SK-N-SH treated with all-trans-retinoic acid at 6 μM for 48 hours (cell line): Measurements from ENCODE around the gene HHIPL1.

Experiments
- ATAC-seq: fragments of 200-7000 bp; cut with Tn5 transposase; 3 replicates; pipeline ENCODE4 v1.9.1; 2020; ENCODE audit warnings: mild to moderate bottlenecking, moderate library complexity
- ARNTL ChIP-seq: fragments of 450-650 bp; formaldehyde crosslinking; IDR thresholded peaks from 2 replicates; pipeline ENCODE4 v1.5.0; 2020; ENCODE audit warnings: low read depth, mild to moderate bottlenecking, moderate library complexity, borderline replicate concordance
- BACH2 ChIP-seq: fragments of 250-450 bp; sonication (Bioruptor Pico); IDR thresholded peaks from 2 replicates; pipeline ENCODE4 v1.9.0; 2021; ENCODE audit warnings: mild to moderate bottlenecking, borderline replicate concordance
- CSDC2 ChIP-seq: fragments of 250-450 bp; sonication (Bioruptor Pico); IDR thresholded peaks from 2 replicates; pipeline ENCODE4 v1.5.0; 2020; ENCODE audit warnings: mild to moderate bottlenecking, moderate library complexity
- ESRRG ChIP-seq: fragments of 250-450 bp; sonication (Bioruptor Pico); IDR thresholded peaks from 2 replicates; pipeline ENCODE4 v1.6.1; 2021; ENCODE audit warnings: mild to moderate bottlenecking
- ISL1 ChIP-seq: fragments of 250-450 bp; sonication (Bioruptor Pico); IDR thresholded peaks from 2 replicates; pipeline ENCODE4 v2.1.2; 2022; ENCODE audit warnings: mild to moderate bottlenecking, moderate library complexity
- OSR1 ChIP-seq: fragments of 250-450 bp; sonication (Bioruptor Pico); IDR thresholded peaks from 2 replicates; pipeline ENCODE4 v1.8.0; 2022; ENCODE audit warnings: moderate library complexity, mild to moderate bottlenecking, inconsistent platforms
- PPARA ChIP-seq: fragments of 250-450 bp; sonication (Bioruptor Pico); IDR thresholded peaks from 2 replicates; pipeline ENCODE4 v1.5.0; 2020; ENCODE audit warnings: mild to moderate bottlenecking, borderline replicate concordance
- SNAI2 ChIP-seq: fragments of 250-450 bp; sonication (Bioruptor Pico); IDR thresholded peaks from 2 replicates; pipeline ENCODE4 v1.5.0; 2020; ENCODE audit warnings: mild to moderate bottlenecking, moderate library complexity
- TCF4 ChIP-seq: fragments of 250-450 bp; sonication (Bioruptor Pico); IDR thresholded peaks from 2 replicates; pipeline ENCODE4 v1.8.0; 2021; ENCODE audit warnings: mild to moderate bottlenecking, moderate library complexity, borderline replicate concordance
- TOX ChIP-seq: fragments of 250-450 bp; sonication (Bioruptor Pico); IDR thresholded peaks from 2 replicates; pipeline ENCODE4 v1.8.0; 2021; ENCODE audit warnings: mild to moderate bottlenecking, moderate library complexity, borderline replicate concordance
- ZC3H10 ChIP-seq: fragments of 250-450 bp; sonication (Bioruptor Pico); IDR thresholded peaks from 2 replicates; pipeline ENCODE4 v1.5.1; 2021; ENCODE audit warnings: mild to moderate bottlenecking, moderate library complexity
- ZFP3 ChIP-seq: fragments of 250-450 bp; sonication (Bioruptor Pico); IDR thresholded peaks from 2 replicates; pipeline ENCODE4 v1.5.0; 2020; ENCODE audit warnings: mild to moderate bottlenecking, moderate library complexity
- ZFP30 ChIP-seq: fragments of 450-650 bp; formaldehyde crosslinking; IDR thresholded peaks from 2 replicates; pipeline ENCODE4 v1.5.0; 2022; ENCODE audit warnings: mild to moderate bottlenecking, moderate library complexity
- ZNF565 ChIP-seq: fragments of 450-650 bp; formaldehyde crosslinking; conservative IDR thresholded peaks from 2 replicates; pipeline ENCODE4 v1.5.0; 2020; ENCODE audit warnings: low read depth, mild to moderate bottlenecking, moderate library complexity
- ZNF70 ChIP-seq: fragments of 450-650 bp; formaldehyde crosslinking; IDR thresholded peaks from 2 replicates; pipeline ENCODE4 v1.5.0; 2020; ENCODE audit warnings: mild to moderate bottlenecking, moderate library complexity
- ZNF8 ChIP-seq: fragments of 450-650 bp; formaldehyde crosslinking; IDR thresholded peaks from 2 replicates; pipeline ENCODE4 v1.5.0; 2020; ENCODE audit warnings: mild to moderate bottlenecking, moderate library complexity
- TF ChIP-seq, protein P1 (sequence below): fragments of 250-450 bp; sonication (Bioruptor Pico); IDR thresholded peaks from 2 replicates; pipeline ENCODE4 v1.5.1; 2021; ENCODE audit warnings: mild to moderate bottlenecking, moderate library complexity
- TF ChIP-seq, protein P2 (sequence below): fragments of 250-450 bp; sonication (Bioruptor Pico); IDR thresholded peaks from 2 replicates; pipeline ENCODE4 v1.8.0; 2021; ENCODE audit warnings: low read depth, mild to moderate bottlenecking, moderate library complexity, borderline replicate concordance
- TF ChIP-seq, protein P3 (sequence below): fragments of 250-450 bp; sonication (Bioruptor Pico); IDR thresholded peaks from 2 replicates; pipeline ENCODE4 v1.8.0; 2020; ENCODE audit warnings: mild to moderate bottlenecking, moderate library complexity, borderline replicate concordance
- TF ChIP-seq, protein P4 (sequence below): fragments of 250-450 bp; sonication (Bioruptor Pico); IDR thresholded peaks from 2 replicates; pipeline ENCODE4 v1.5.0; 2020; ENCODE audit warnings: mild to moderate bottlenecking, moderate library complexity

HHIPL1 gene

DNA sequence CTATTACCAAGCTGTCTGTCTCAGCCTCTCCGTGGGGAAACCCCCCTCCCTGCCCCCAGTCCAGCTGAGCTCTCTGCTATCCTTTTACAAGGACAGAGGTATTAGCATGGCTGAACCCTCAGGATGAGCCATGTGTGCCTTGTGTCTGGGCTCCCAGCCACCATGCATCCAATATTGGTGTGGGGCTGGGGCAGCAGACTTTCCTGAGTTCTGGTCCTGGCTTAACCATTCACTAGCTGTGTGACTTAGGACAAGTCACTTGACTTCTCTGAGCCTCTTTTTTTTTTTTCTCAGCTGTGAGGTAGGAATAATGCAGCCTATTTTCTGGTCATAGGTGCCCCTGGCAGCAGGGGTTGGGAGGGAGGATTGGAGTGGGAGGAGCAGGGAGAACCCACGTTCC is 22.1 kb downstream of the HHIPL1 start:
- no peak for ATAC-seq
- TF ChIP-seq, protein P1, sequence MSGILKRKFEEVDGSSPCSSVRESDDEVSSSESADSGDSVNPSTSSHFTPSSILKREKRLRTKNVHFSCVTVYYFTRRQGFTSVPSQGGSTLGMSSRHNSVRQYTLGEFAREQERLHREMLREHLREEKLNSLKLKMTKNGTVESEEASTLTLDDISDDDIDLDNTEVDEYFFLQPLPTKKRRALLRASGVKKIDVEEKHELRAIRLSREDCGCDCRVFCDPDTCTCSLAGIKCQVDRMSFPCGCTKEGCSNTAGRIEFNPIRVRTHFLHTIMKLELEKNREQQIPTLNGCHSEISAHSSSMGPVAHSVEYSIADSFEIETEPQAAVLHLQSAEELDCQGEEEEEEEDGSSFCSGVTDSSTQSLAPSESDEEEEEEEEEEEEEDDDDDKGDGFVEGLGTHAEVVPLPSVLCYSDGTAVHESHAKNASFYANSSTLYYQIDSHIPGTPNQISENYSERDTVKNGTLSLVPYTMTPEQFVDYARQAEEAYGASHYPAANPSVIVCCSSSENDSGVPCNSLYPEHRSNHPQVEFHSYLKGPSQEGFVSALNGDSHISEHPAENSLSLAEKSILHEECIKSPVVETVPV (CRISPR knock-in tag) = no peak
- TF ChIP-seq, protein P2, sequence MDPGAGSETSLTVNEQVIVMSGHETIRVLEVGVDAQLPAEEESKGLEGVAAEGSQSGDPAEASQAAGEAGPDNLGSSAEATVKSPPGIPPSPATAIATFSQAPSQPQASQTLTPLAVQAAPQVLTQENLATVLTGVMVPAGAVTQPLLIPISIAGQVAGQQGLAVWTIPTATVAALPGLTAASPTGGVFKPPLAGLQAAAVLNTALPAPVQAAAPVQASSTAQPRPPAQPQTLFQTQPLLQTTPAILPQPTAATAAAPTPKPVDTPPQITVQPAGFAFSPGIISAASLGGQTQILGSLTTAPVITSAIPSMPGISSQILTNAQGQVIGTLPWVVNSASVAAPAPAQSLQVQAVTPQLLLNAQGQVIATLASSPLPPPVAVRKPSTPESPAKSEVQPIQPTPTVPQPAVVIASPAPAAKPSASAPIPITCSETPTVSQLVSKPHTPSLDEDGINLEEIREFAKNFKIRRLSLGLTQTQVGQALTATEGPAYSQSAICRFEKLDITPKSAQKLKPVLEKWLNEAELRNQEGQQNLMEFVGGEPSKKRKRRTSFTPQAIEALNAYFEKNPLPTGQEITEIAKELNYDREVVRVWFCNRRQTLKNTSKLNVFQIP (CRISPR knock-in tag) = no peak
- TF ChIP-seq ZNF70 (CRISPR knock-in tag) (no peak), ESRRG (CRISPR knock-in tag) (no peak), ZC3H10 (CRISPR knock-in tag) (no peak), TOX (CRISPR knock-in tag) (no peak), CSDC2 (CRISPR knock-in tag) (no peak), ISL1 (CRISPR knock-in tag) (no peak), ZNF565 (CRISPR knock-in tag) (no peak), PPARA (no peak), ZFP30 (CRISPR knock-in tag) (no peak), OSR1 (CRISPR knock-in tag) (no peak), BACH2 (no peak), ARNTL (CRISPR knock-in tag) (no peak), ZFP3 (no peak)
- TF ChIP-seq, protein P3, sequence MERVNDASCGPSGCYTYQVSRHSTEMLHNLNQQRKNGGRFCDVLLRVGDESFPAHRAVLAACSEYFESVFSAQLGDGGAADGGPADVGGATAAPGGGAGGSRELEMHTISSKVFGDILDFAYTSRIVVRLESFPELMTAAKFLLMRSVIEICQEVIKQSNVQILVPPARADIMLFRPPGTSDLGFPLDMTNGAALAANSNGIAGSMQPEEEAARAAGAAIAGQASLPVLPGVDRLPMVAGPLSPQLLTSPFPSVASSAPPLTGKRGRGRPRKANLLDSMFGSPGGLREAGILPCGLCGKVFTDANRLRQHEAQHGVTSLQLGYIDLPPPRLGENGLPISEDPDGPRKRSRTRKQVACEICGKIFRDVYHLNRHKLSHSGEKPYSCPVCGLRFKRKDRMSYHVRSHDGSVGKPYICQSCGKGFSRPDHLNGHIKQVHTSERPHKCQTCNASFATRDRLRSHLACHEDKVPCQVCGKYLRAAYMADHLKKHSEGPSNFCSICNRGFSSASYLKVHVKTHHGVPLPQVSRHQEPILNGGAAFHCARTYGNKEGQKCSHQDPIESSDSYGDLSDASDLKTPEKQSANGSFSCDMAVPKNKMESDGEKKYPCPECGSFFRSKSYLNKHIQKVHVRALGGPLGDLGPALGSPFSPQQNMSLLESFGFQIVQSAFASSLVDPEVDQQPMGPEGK = no peak
- TF ChIP-seq, protein P4, sequence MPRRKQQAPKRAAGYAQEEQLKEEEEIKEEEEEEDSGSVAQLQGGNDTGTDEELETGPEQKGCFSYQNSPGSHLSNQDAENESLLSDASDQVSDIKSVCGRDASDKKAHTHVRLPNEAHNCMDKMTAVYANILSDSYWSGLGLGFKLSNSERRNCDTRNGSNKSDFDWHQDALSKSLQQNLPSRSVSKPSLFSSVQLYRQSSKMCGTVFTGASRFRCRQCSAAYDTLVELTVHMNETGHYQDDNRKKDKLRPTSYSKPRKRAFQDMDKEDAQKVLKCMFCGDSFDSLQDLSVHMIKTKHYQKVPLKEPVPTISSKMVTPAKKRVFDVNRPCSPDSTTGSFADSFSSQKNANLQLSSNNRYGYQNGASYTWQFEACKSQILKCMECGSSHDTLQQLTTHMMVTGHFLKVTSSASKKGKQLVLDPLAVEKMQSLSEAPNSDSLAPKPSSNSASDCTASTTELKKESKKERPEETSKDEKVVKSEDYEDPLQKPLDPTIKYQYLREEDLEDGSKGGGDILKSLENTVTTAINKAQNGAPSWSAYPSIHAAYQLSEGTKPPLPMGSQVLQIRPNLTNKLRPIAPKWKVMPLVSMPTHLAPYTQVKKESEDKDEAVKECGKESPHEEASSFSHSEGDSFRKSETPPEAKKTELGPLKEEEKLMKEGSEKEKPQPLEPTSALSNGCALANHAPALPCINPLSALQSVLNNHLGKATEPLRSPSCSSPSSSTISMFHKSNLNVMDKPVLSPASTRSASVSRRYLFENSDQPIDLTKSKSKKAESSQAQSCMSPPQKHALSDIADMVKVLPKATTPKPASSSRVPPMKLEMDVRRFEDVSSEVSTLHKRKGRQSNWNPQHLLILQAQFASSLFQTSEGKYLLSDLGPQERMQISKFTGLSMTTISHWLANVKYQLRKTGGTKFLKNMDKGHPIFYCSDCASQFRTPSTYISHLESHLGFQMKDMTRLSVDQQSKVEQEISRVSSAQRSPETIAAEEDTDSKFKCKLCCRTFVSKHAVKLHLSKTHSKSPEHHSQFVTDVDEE (CRISPR knock-in tag) = no peak

DNA sequence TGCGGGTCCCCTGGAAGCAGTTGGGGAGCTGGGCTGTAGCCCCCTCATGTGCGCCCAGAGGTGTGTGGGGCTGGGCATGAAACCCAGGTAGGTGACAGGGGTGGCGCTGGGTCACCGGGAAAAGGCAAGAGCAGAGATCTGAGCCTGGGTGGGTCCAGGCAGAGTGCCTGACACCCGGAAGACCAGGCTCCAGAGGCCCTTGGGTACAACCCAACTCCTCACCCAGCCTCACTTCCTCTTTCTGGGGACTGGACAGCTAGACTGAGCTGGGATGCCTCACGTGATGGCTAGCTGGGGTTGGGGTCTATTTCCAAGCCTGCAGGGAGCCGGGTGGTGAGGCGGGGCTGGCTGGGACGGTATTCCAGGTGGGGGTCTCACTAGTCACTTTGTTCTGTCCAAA is 22.9 kb downstream of the HHIPL1 start:
- ATAC-seq = no peak
- TF ChIP-seq PPARA = no peak
- TF ChIP-seq, protein P4 (CRISPR knock-in tag) = no peak
- no peak for TF ChIP-seq ARNTL (CRISPR knock-in tag)
- no peak for TF ChIP-seq TCF4 (CRISPR knock-in tag)
- TF ChIP-seq BACH2 = no peak
- TF ChIP-seq, protein P1 (CRISPR knock-in tag) = no peak
- no peak for TF ChIP-seq ISL1 (CRISPR knock-in tag)
- TF ChIP-seq SNAI2 (CRISPR knock-in tag) = no peak
- no peak for TF ChIP-seq ESRRG (CRISPR knock-in tag)
- no peak for TF ChIP-seq ZFP30 (CRISPR knock-in tag)
- no peak for TF ChIP-seq ZNF8
- no peak for TF ChIP-seq ZNF565 (CRISPR knock-in tag)
- TF ChIP-seq ZNF70 (CRISPR knock-in tag) = no peak
- no peak for TF ChIP-seq TOX (CRISPR knock-in tag)
